GM12878 (cell line): ENCODE data around the gene TANK. TPM values are rescaled to one million over a fixed set of nuclear protein-coding genes. Genes with fewer than 3 reads are reported as not detected.
"Not testable (repeated sequence)": the region's sequence is repeated elsewhere in the genome, so short reads cannot be mapped to it uniquely, and the experiment has no call there.

Source experiments
- ATAC-seq: fragments of 200-7000 bp; cut with Tn5 transposase; 3 replicates; pipeline ENCODE4 v1.9.1; 2020; ENCODE audit warnings: mild to moderate bottlenecking, moderate library complexity
- BruUV-seq: library from RNA; stranded (reverse); fragments of 400-500 nt; replicated peaks from 2 replicates; lab custom pipeline; 2021; lab: Mats Ljungman, UMichigan
- CTCF ChIA-PET: fragments of 300-600 bp; sonication (Branson Sonifier 250); formaldehyde crosslinking; extraction: SDS; loops from one replicate; lab custom pipeline; 2021; ENCODE audit warnings: inconsistent platforms; lab: Yijun Ruan, JAX
- POLR2A ChIA-PET: fragments of 350-600 bp; formaldehyde crosslinking; extraction: SDS; loops from one replicate; lab custom pipeline; 2021; ENCODE audit warnings: inconsistent platforms; lab: Charles Lee
- RAD21 ChIA-PET: fragments of 300-600 bp; sonication (Branson Sonifier 250); formaldehyde crosslinking; loops from one replicate; lab custom pipeline; 2023; ENCODE audit warnings: antibody characterized with exemption; ENCODE audit not compliant: unreplicated experiment; lab: Charles Lee
- SMC1A ChIA-PET: fragments of 300-600 bp; sonication (Branson Sonifier 250); formaldehyde crosslinking; loops from one replicate; lab custom pipeline; 2023; ENCODE audit not compliant: unreplicated experiment, uncharacterized antibody; lab: Charles Lee
- DNase-seq: peaks from one replicate; pipeline ENCODE4 v3.0.0-alpha.2; 2011; ENCODE audit warnings: low read depth, low spot score
- FAIRE-seq: peaks from 3 replicates; lab custom pipeline; 2011; peaks lifted over from hg19 to GRCh38; lab: Jason Lieb, UNC
- H2AFZ ChIP-seq: 2 replicates; pipeline ENCODE4 v1.6.0; 2011; ENCODE audit warnings: low read depth, low read length, control low read depth; ENCODE audit not compliant: control insufficient read depth
- H3K27ac ChIP-seq: 2 replicates; pipeline ENCODE4 v1.5.1; 2011; ENCODE audit warnings: control low read depth; ENCODE audit not compliant: control insufficient read depth, insufficient read depth
- H3K27me3 ChIP-seq, 2 experiments: replicated peaks in 1 of 2; 2 replicates each; pipeline versions ENCODE4 v1.6.0 to v1.6.1; 2011; ENCODE audit warnings: low read length in 1 of 2; ENCODE audit not compliant: control insufficient read depth in 2 of 2, insufficient read depth in 2 of 2
- H3K36me3 ChIP-seq, 2 experiments: 2 replicates each; pipeline ENCODE4 v1.5.1; 2011; ENCODE audit warnings: low read length in 1 of 2; ENCODE audit not compliant: control insufficient read depth in 2 of 2, insufficient read depth in 2 of 2
- H3K4me1 ChIP-seq: 2 replicates; pipeline ENCODE4 v1.6.1; 2011; ENCODE audit warnings: mild to moderate bottlenecking, low read length, moderate library complexity, mixed read lengths; ENCODE audit not compliant: control insufficient read depth, insufficient read depth
- H3K4me2 ChIP-seq: 2 replicates; pipeline ENCODE4 v1.6.0; 2011; ENCODE audit warnings: control low read depth; ENCODE audit not compliant: control insufficient read depth, insufficient read depth
- H3K4me3 ChIP-seq: fragments of 200-600 bp; sonication (generic); 2 replicates; pipeline ENCODE4 v1.5.1; 2016
- H3K79me2 ChIP-seq: 2 replicates; pipeline ENCODE4 v1.6.0; 2011; ENCODE audit warnings: low read length; ENCODE audit not compliant: control insufficient read depth, insufficient read depth
- H3K9ac ChIP-seq: 2 replicates; pipeline ENCODE4 v1.8.0; 2011; ENCODE audit warnings: low read length, control low read depth, mixed read lengths; ENCODE audit not compliant: control insufficient read depth, insufficient read depth
- H3K9me3 ChIP-seq: replicated peaks from 3 replicates; pipeline ENCODE4 v1.5.1; 2011; ENCODE audit warnings: mild to moderate bottlenecking, low read length; ENCODE audit not compliant: control insufficient read depth, insufficient read depth
- H4K20me1 ChIP-seq: 2 replicates; pipeline ENCODE4 v1.6.0; 2011; ENCODE audit not compliant: control insufficient read depth, insufficient read depth
- ATF3 ChIP-seq: IDR thresholded peaks from 2 replicates; pipeline ENCODE4 v1.6.1; 2011; ENCODE audit warnings: low read depth, mild to moderate bottlenecking, low read length, moderate library complexity, borderline replicate concordance; ENCODE audit errors: extremely low read depth
- CBX3 ChIP-seq: fragments of 200-600 bp; sonication (generic); IDR thresholded peaks from 2 replicates; pipeline ENCODE4 v1.6.1; 2016; ENCODE audit warnings: low read depth, borderline replicate concordance
- CBX5 ChIP-seq: sonication (generic); IDR thresholded peaks from 2 replicates; pipeline ENCODE4 v1.6.1; 2016; ENCODE audit warnings: low read depth, moderate library complexity, mild to moderate bottlenecking, inconsistent platforms
- ESRRA ChIP-seq: IDR thresholded peaks from 2 replicates; pipeline ENCODE4 v1.6.1; 2012; ENCODE audit warnings: mild to moderate bottlenecking, low read length, improper control_type of control experiment
- PBX3 ChIP-seq: IDR thresholded peaks from 2 replicates; pipeline ENCODE4 v1.6.1; 2011; ENCODE audit warnings: mild to moderate bottlenecking, low read depth, low read length, moderate library complexity; ENCODE audit not compliant: insufficient replicate concordance
- RELB ChIP-seq: fragments of 450-650 bp; IDR thresholded peaks from 2 replicates; pipeline ENCODE4 v1.6.1; 2017; ENCODE audit warnings: low read depth, mild to moderate bottlenecking, moderate library complexity
- SMAD1 ChIP-seq: fragments of 450-650 bp; IDR thresholded peaks from 2 replicates; pipeline ENCODE4 v1.6.1; 2018; ENCODE audit warnings: mild to moderate bottlenecking, low read depth; ENCODE audit not compliant: partially characterized antibody
- SREBF2 ChIP-seq: IDR thresholded peaks from 2 replicates; pipeline ENCODE4 v1.6.1; 2012; ENCODE audit warnings: mild to moderate bottlenecking, low read length
- SRF ChIP-seq, 2 experiments: IDR thresholded peaks; 2 replicates each; pipeline ENCODE4 v1.6.1; 2011; ENCODE audit warnings: low read depth in 2 of 2, low read length in 2 of 2, mild to moderate bottlenecking in 1 of 2, moderate library complexity in 1 of 2
- SUZ12 ChIP-seq: fragments of 200-600 bp; sonication (generic); IDR thresholded peaks from one replicate; pipeline ENCODE4 v1.6.1; 2018; ENCODE audit warnings: antibody characterized with exemption, mild to moderate bottlenecking; ENCODE audit not compliant: unreplicated experiment
- TCF12 ChIP-seq: IDR thresholded peaks from 2 replicates; pipeline ENCODE4 v1.6.1; 2011; ENCODE audit warnings: low read depth, mild to moderate bottlenecking, low read length
- WGBS: methylation state at CpG from one replicate; pipeline ENCODE4 v1.1.6; 2016; ENCODE audit warnings: low lambda C conversion rate; ENCODE audit not compliant: insufficient replicate concordance, insufficient coverage; ENCODE audit errors: missing lambda C conversion rate; 5-methylcytosine and 5-hydroxymethylcytosine counted together
- in situ Hi-C: fragments of 300-500 bp; cut with MboI; formaldehyde crosslinking; loops from 9 replicates; pipeline ENCODE4 v1.14.3; 2018; ENCODE audit warnings: mixed read lengths
- intact Hi-C: fragments of 100-400 bp; cut with micrococcal nuclease; formaldehyde crosslinking; loops from one replicate; pipeline ENCODE4 v1.14.2; 2022; ENCODE audit not compliant: unreplicated experiment
- polyA plus RNA-seq, 11 experiments: library from polyadenylated mRNA; depleted of rRNA in 4 of 11; unstranded in 6 of 11; stranded (reverse) in 5 of 11; fragments of >200 nt; fragmentation: Nextera tagmentation in 4 of 11; fragmentation: Illumina TruSeq in 1 of 11; extraction: Ambion mirVana in 4 of 11; extraction: Trizol in 1 of 11; gene quantifications; 1 replicate in 1 of 11; 2 replicates in 10 of 11; pipeline versions ENCODE4 v1.2.1 to v1.2.3, GENCODE V29; 2011 to 2016; ENCODE audit warnings: inconsistent platforms in 2 of 11, missing spikeins in 2 of 11, low read depth in 1 of 11
- total RNA-seq, 4 experiments: library from RNA; depleted of rRNA in 3 of 4; stranded (reverse); fragments of >200 nt in 3 of 4; fragmentation: Illumina TruSeq in 1 of 4; extraction: Trizol in 1 of 4; gene quantifications; 2 replicates each; pipeline versions ENCODE4 v1.2.1 to v1.2.3, GENCODE V29; 2013 to 2021

The TANK gene
- total and polyA plus RNA-seq, 10 of the 15 experiments (the other 5 are each of a cell fraction or from before 2014, with no cell fraction given): 48.6 to 127 (median 103) TPM

GRCh38 chr2:161132384-161132783, 27.8 kb upstream of the TANK start:
- WGBS: 100% methylated on average over 5 of the region's 5 CpGs
- in situ Hi-C loops, intact Hi-C loops: not testable (repeated sequence)

GRCh38 chr2:161133366-161133765, 26.9 kb upstream of the TANK start:
- H2AFZ ChIP-seq: no peak overlapping the region
- H3K27me3 ChIP-seq: no peaks in the 10 kb centered on the region
- H3K79me2 ChIP-seq: peaks cover 17% of the 10 kb centered on the region
- H3K9ac ChIP-seq: no peak overlapping the region
- H4K20me1 ChIP-seq: no peaks in the 10 kb centered on the region
- no peaks in the 10 kb centered on the region for H3K36me3 ChIP-seq
- in situ Hi-C loops: no loop called here
- ChIA-PET SMC1A (interaction anchor here (0.9 to 1.9 kb wide), 7 partner anchors 15 to 69 kb away, joined by 3 to 11 read pairs (median 4); no protein-coding TSS in a partner anchor), RAD21 (interaction anchor here (0.6 kb wide), 2 partner anchors 23 to 106 kb away, joined by 3 read pairs; no protein-coding TSS in a partner anchor), POLR2A (interaction anchor here (0.6 to 1.1 kb wide), 4 partner anchors 11 to 31 kb away, joined by 3 to 6 read pairs (median 4); no protein-coding TSS in a partner anchor), CTCF (interaction anchor here (0.9 kb wide), 1 partner anchor 17 kb away, joined by 3 read pairs; no protein-coding TSS in a partner anchor)
- ATAC-seq (no peak), FAIRE-seq (no peak), DNase-seq (no peak)
- H3K27ac ChIP-seq: no peak overlapping the region
- H3K4me3 ChIP-seq: no peak overlapping the region
- no peak for TF ChIP-seq RELB
- no peak for TF ChIP-seq ESRRA
- no peak for TF ChIP-seq CBX3
- no peak for TF ChIP-seq SREBF2
- TF ChIP-seq SRF (IDR thresholded peaks at IDR 0.05; ENCODE audit: low read depth in 2 of 2, low read length in 2 of 2): no peak
- no peak for TF ChIP-seq ATF3
- TF ChIP-seq SUZ12: no peak
- no peak for TF ChIP-seq SMAD1
- TF ChIP-seq CBX5: no peak
- TF ChIP-seq PBX3: no peak
- no peak for TF ChIP-seq TCF12
- 64% methylated on average over 6 of the region's 6 CpGs for WGBS
- no peak overlapping the region for H3K4me2 ChIP-seq
- H3K9me3 ChIP-seq: no peaks in the 10 kb centered on the region; the same call in 2 of the 3 replicates
- no TSS peak for BruUV-seq
- no peaks in the 10 kb centered on the region for H3K4me1 ChIP-seq
- intact Hi-C loops: no loop called here

More at GRCh38 chr2:161132384-161132783, 27.8 kb upstream of the TANK start:
- ChIA-PET SMC1A (interaction anchor here (0.6 to 1.9 kb wide), 6 partner anchors 8 to 1004 kb away, joined by 3 to 11 read pairs (median 4); no protein-coding TSS in a partner anchor), POLR2A (interaction anchor here (1.0 to 1.1 kb wide), 2 partner anchors 16 to 24 kb away, joined by 3 read pairs; no protein-coding TSS in a partner anchor)
- CTCF ChIA-PET, H3K79me2 ChIP-seq, FAIRE-seq, RAD21 ChIA-PET, H3K4me2 ChIP-seq, H3K27ac ChIP-seq, H3K4me3 ChIP-seq, H2AFZ ChIP-seq, H4K20me1 ChIP-seq, H3K9ac ChIP-seq, ATAC-seq, H3K36me3 ChIP-seq, H3K4me1 ChIP-seq, DNase-seq, H3K9me3 ChIP-seq, H3K27me3 ChIP-seq, BruUV-seq: not testable (repeated sequence)
